Endothelial cell of umbilical vein (primary cell): ENCODE measurements around the gene TSPAN5. TPM values are rescaled to one million over a fixed set of nuclear protein-coding genes. Genes with fewer than 3 reads are reported as not detected.

Source experiments
- BruUV-seq: library from RNA; stranded (reverse); fragments of 400-500 nt; replicated peaks from 2 replicates; lab custom pipeline; 2021; lab: Mats Ljungman, UMichigan
- CTCF ChIA-PET: fragments of 300-600, 350-600 bp; sonication (Branson Sonifier 250); formaldehyde crosslinking; loops from one replicate; lab custom pipeline; 2021; ENCODE audit warnings: antibody characterized with exemption, inconsistent platforms; lab: Charles Lee
- POLR2A ChIA-PET: fragments of 300-600, 350-600 bp; sonication (Branson Sonifier 250); formaldehyde crosslinking; loops from one replicate; lab custom pipeline; 2021; ENCODE audit warnings: antibody characterized with exemption, inconsistent platforms; lab: Charles Lee
- DNase-seq: peaks from one replicate; pipeline ENCODE4 v3.0.0-alpha.2; 2011; ENCODE audit warnings: low read depth, low spot score
- FAIRE-seq: peaks from 2 replicates; lab custom pipeline; 2011; peaks lifted over from hg19 to GRCh38; lab: Jason Lieb, UNC
- H2AFZ ChIP-seq: 2 replicates; pipeline ENCODE4 v1.6.0; 2012; ENCODE audit warnings: low read depth, low read length, control low read depth, inconsistent platforms
- H3K27ac ChIP-seq: 2 replicates; pipeline ENCODE4 v1.5.1; 2011; ENCODE audit warnings: low read depth, mild to moderate bottlenecking, control low read depth, low read length, moderate library complexity; ENCODE audit not compliant: insufficient read depth
- H3K27me3 ChIP-seq, 2 experiments: 2 replicates each; pipeline versions ENCODE4 v1.6.0 to v1.6.1; 2011; ENCODE audit warnings: low read length in 2 of 2, mixed read lengths in 1 of 2; ENCODE audit not compliant: control insufficient read depth in 2 of 2, insufficient read depth in 2 of 2
- H3K36me3 ChIP-seq, 2 experiments: 2 replicates in 1 of 2; 3 replicates in 1 of 2; pipeline ENCODE4 v1.5.1; 2011; ENCODE audit warnings: low read length in 2 of 2, mild to moderate bottlenecking in 1 of 2, moderate library complexity in 1 of 2; ENCODE audit not compliant: control insufficient read depth in 2 of 2, insufficient read depth in 2 of 2; ENCODE audit errors: extremely low read depth in 1 of 2
- H3K4me1 ChIP-seq: 3 replicates; pipeline ENCODE4 v1.5.1; 2011; ENCODE audit warnings: mild to moderate bottlenecking, low read length; ENCODE audit not compliant: control insufficient read depth, insufficient read depth; ENCODE audit errors: extremely low read depth
- H3K4me2 ChIP-seq: 2 replicates; pipeline ENCODE4 v1.6.1; 2011; ENCODE audit warnings: low read length, control low read depth, mixed read lengths; ENCODE audit not compliant: insufficient read depth
- H3K4me3 ChIP-seq, 3 experiments: fragments of 200-600 bp in 1 of 3; sonication (generic), shearing (Covaris generic) in 1 of 3; replicated peaks in 1 of 3; 2 replicates each; pipeline ENCODE4 v1.5.1; 2011 to 2016; ENCODE audit warnings: control low read depth in 3 of 3, low read length in 3 of 3, mild to moderate bottlenecking in 2 of 3, inconsistent platforms in 1 of 3, low read depth in 1 of 3, moderate library complexity in 1 of 3; ENCODE audit not compliant: insufficient read depth in 1 of 3
- H3K79me2 ChIP-seq: 2 replicates; pipeline ENCODE4 v1.6.0; 2012; ENCODE audit warnings: low read length, inconsistent platforms; ENCODE audit not compliant: control insufficient read depth, insufficient read depth
- H3K9ac ChIP-seq: replicated peaks from 2 replicates; pipeline ENCODE3; 2011; ENCODE audit warnings: low read length, control low read depth; ENCODE audit not compliant: insufficient read depth; ENCODE audit errors: extremely low read depth
- H3K9me1 ChIP-seq: replicated peaks from 3 replicates; pipeline ENCODE4 v1.6.0; 2011; ENCODE audit warnings: mild to moderate bottlenecking, low read length; ENCODE audit not compliant: control insufficient read depth, insufficient read depth; ENCODE audit errors: extremely low read depth
- H3K9me3 ChIP-seq: replicated peaks from 2 replicates; pipeline ENCODE4 v1.5.1; 2012; ENCODE audit warnings: low read length, inconsistent platforms; ENCODE audit not compliant: control insufficient read depth, insufficient read depth
- H4K20me1 ChIP-seq: replicated peaks from 2 replicates; pipeline ENCODE3; 2011; ENCODE audit warnings: mild to moderate bottlenecking, low read length; ENCODE audit not compliant: control insufficient read depth, insufficient read depth; ENCODE audit errors: extremely low read depth
- EZH2 ChIP-seq: IDR thresholded peaks from 2 replicates; pipeline ENCODE4 v1.6.1; 2012; ENCODE audit warnings: borderline replicate concordance, low read depth, mild to moderate bottlenecking, moderate library complexity, low read length, inconsistent platforms; ENCODE audit not compliant: severe bottlenecking
- FOS ChIP-seq: IDR thresholded peaks from 2 replicates; pipeline ENCODE4 v1.6.1; 2011; ENCODE audit warnings: mild to moderate bottlenecking, low read length, moderate library complexity, borderline replicate concordance; ENCODE audit not compliant: insufficient read depth
- GATA2 ChIP-seq: IDR thresholded peaks from 2 replicates; pipeline ENCODE4 v1.7.0; 2011; ENCODE audit warnings: low read depth, mild to moderate bottlenecking, moderate library complexity, mixed read lengths, low read length; ENCODE audit not compliant: insufficient read length, insufficient read depth
- JUN ChIP-seq: IDR thresholded peaks from 2 replicates; pipeline ENCODE4 v1.6.1; 2011; ENCODE audit warnings: borderline replicate concordance, low read depth; ENCODE audit not compliant: insufficient read length, insufficient read depth
- MAX ChIP-seq: IDR thresholded peaks from 2 replicates; pipeline ENCODE4 v1.6.1; 2011; ENCODE audit not compliant: insufficient read depth, insufficient read length
- MYC ChIP-seq: IDR thresholded peaks from one replicate; pipeline ENCODE4 v1.6.1; 2011; ENCODE audit warnings: mild to moderate bottlenecking, low read depth, low read length
- POLR2A ChIP-seq: IDR thresholded peaks from 2 replicates; pipeline ENCODE4 v1.6.1; 2012; ENCODE audit warnings: low read depth, mild to moderate bottlenecking, control low read depth, low read length
- POLR2AphosphoS5 ChIP-seq: IDR thresholded peaks from 2 replicates; pipeline ENCODE4 v1.6.1; 2012; ENCODE audit warnings: low read depth, mild to moderate bottlenecking, control low read depth, low read length, moderate library complexity; ENCODE audit not compliant: insufficient read depth
- dilution Hi-C: fragments of 300-500 bp; cut with MboI; formaldehyde crosslinking; loops from one replicate; pipeline ENCODE4 v1.15.0; 2019; ENCODE audit warnings: low sequenced_read_pairs; ENCODE audit not compliant: extremely low pct_ligation_motif_present
- intact Hi-C: fragments of 100-400 bp; cut with micrococcal nuclease; formaldehyde crosslinking; loops from one replicate; pipeline ENCODE4 v1.10.0; 2022
- polyA plus RNA-seq, 4 experiments: library from polyadenylated mRNA; depleted of rRNA in 3 of 4; stranded (reverse) in 3 of 4; unstranded in 1 of 4; fragments of >200 nt; gene quantifications; 2 replicates each; pipeline versions ENCODE4 v1.2.1 to v1.2.3, GENCODE V29; 2011 to 2012; ENCODE audit warnings: missing spikeins in 1 of 4
- total RNA-seq: library from RNA; stranded (reverse); gene quantifications from 2 replicates; pipeline ENCODE4 v1.2.3, GENCODE V29; 2021
- TF ChIP-seq, protein P1 (sequence below), 2 donors: IDR thresholded peaks; 1 replicate in 1 of 2; 2 replicates in 1 of 2; pipeline ENCODE4 v1.5.1; 2011; ENCODE audit warnings: low read length in 2 of 2, mild to moderate bottlenecking in 2 of 2, moderate library complexity in 2 of 2, control low read depth in 1 of 2, inconsistent platforms in 1 of 2, low read depth in 1 of 2; ENCODE audit not compliant: insufficient read depth in 1 of 2; ENCODE audit errors: extremely low read depth in 1 of 2

TSPAN5 gene
- total and polyA plus RNA-seq, 2 donors (not counting 3 experiments of a cell fraction or from before 2014, with no cell fraction given): 45.1 to 50.2 TPM

GRCh38 chr4:98634061-98634460 lies 24.4 kb downstream of the TSPAN5 start:
- Histone ChIP-seq H3K4me2 (no peak overlapping the region), H3K9me1 (no peaks in the 10 kb centered on the region), H3K4me3 (no peak overlapping the region), H3K9ac (no peak overlapping the region), H3K36me3 (peaks cover 0 to 3% of the 10 kb centered on the region in 2 experiments), H3K9me3 (no peaks in the 10 kb centered on the region), H3K79me2 (peaks cover 88% of the 10 kb centered on the region), H3K4me1 (no peaks in the 10 kb centered on the region), H3K27me3 (no peaks in the 10 kb centered on the region), H3K27ac (no peak overlapping the region), H2AFZ (no peak overlapping the region), H4K20me1 (no peaks in the 10 kb centered on the region)
- BruUV-seq: no TSS peak
- intact Hi-C loops: no loop called here
- dilution Hi-C loops: no loop called here
- FAIRE-seq: no peak
- TF ChIP-seq MAX (no peak), POLR2A (no peak), POLR2AphosphoS5 (no peak), JUN (no peak), EZH2 (no peak), GATA2 (no peak), FOS (no peak), MYC (no peak)
- TF ChIP-seq, protein P1, sequence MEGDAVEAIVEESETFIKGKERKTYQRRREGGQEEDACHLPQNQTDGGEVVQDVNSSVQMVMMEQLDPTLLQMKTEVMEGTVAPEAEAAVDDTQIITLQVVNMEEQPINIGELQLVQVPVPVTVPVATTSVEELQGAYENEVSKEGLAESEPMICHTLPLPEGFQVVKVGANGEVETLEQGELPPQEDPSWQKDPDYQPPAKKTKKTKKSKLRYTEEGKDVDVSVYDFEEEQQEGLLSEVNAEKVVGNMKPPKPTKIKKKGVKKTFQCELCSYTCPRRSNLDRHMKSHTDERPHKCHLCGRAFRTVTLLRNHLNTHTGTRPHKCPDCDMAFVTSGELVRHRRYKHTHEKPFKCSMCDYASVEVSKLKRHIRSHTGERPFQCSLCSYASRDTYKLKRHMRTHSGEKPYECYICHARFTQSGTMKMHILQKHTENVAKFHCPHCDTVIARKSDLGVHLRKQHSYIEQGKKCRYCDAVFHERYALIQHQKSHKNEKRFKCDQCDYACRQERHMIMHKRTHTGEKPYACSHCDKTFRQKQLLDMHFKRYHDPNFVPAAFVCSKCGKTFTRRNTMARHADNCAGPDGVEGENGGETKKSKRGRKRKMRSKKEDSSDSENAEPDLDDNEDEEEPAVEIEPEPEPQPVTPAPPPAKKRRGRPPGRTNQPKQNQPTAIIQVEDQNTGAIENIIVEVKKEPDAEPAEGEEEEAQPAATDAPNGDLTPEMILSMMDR (IDR thresholded peaks at IDR 0.05; ENCODE audit: extremely low read depth in 1 of 2, insufficient read depth in 1 of 2, low read depth in 1 of 2, low read length in 2 of 2): no peak
- ChIA-PET CTCF (interaction anchor here (0.6 to 1.0 kb wide), 2 partner anchors 128 to 300 kb away, joined by 3 read pairs; no protein-coding TSS in a partner anchor), POLR2A (no interaction called here)
- DNase-seq: no peak
